Osteocyte (in vitro differentiated cells): ENCODE results near the gene ARHGAP22. TPM values are rescaled to one million over a fixed set of nuclear protein-coding genes. Genes with fewer than 3 reads are reported as not detected.

Source experiments
- DNase-seq: peaks from one replicate; pipeline ENCODE4 v3.0.0; 2021; ENCODE audit warnings: mixed read lengths; ENCODE audit not compliant: unreplicated experiment; ENCODE audit errors: extremely low spot score
- H3K27ac Mint-ChIP-seq: one replicate; pipeline ENCODE4 v1.8.0; 2021; ENCODE audit warnings: mild to moderate bottlenecking, mixed read lengths; ENCODE audit not compliant: unreplicated experiment
- H3K27me3 Mint-ChIP-seq: one replicate; pipeline ENCODE4 v1.8.0; 2021; ENCODE audit warnings: mixed read lengths; ENCODE audit not compliant: unreplicated experiment
- H3K36me3 Mint-ChIP-seq: one replicate; pipeline ENCODE4 v1.8.0; 2021; ENCODE audit warnings: mixed read lengths; ENCODE audit not compliant: unreplicated experiment
- H3K4me1 Mint-ChIP-seq: one replicate; pipeline ENCODE4 v1.8.0; 2021; ENCODE audit warnings: mixed read lengths; ENCODE audit not compliant: unreplicated experiment
- H3K4me3 Mint-ChIP-seq: one replicate; pipeline ENCODE4 v1.8.0; 2021; ENCODE audit warnings: mild to moderate bottlenecking, moderate library complexity, mixed read lengths; ENCODE audit not compliant: unreplicated experiment
- H3K9me3 Mint-ChIP-seq: one replicate; pipeline ENCODE4 v1.8.0; 2021; ENCODE audit warnings: mixed read lengths; ENCODE audit not compliant: unreplicated experiment
- CTCF ChIP-seq: fragments of 200-600 bp; sonication (generic); IDR thresholded peaks from 2 replicates; pipeline ENCODE4 v1.5.0; 2021; ENCODE audit warnings: antibody characterized with exemption, mild to moderate bottlenecking, moderate library complexity
- total RNA-seq: library from RNA; stranded (reverse); gene quantifications from 2 replicates; pipeline ENCODE4 v1.2.1, GENCODE V29; 2021

The ARHGAP22 gene
- total RNA-seq, 1 donor from 2014 or later, result 0.64 TPM

GRCh38 chr10:48580236-48580635 is 24.6 kb downstream of the ARHGAP22 start:
- H3K9me3 Mint-ChIP-seq, result peaks cover 2% of the 10 kb centered on the region
- H3K4me3 Mint-ChIP-seq, result no peak overlapping the region
- peaks cover 28% of the 10 kb centered on the region for H3K27me3 Mint-ChIP-seq
- H3K36me3 Mint-ChIP-seq, result peaks cover under 1% of the 10 kb centered on the region
- TF ChIP-seq CTCF, result no peak
- no peaks in the 10 kb centered on the region for H3K4me1 Mint-ChIP-seq
- H3K27ac Mint-ChIP-seq, result no peak overlapping the region
- peak; percentile 68 for DNase-seq

GRCh38 chr10:48579251-48579960 is 25.5 kb downstream of the ARHGAP22 start:
- Mint-ChIP-seq H3K36me3 (no peaks in the 10 kb centered on the region), H3K27me3 (peaks cover 28% of the 10 kb centered on the region), H3K27ac (no peak overlapping the region), H3K4me1 (no peaks in the 10 kb centered on the region), H3K9me3 (no peaks in the 10 kb centered on the region), H3K4me3 (no peak overlapping the region)
- peak; percentile 57 for DNase-seq
- no peak for TF ChIP-seq CTCF

DNA sequence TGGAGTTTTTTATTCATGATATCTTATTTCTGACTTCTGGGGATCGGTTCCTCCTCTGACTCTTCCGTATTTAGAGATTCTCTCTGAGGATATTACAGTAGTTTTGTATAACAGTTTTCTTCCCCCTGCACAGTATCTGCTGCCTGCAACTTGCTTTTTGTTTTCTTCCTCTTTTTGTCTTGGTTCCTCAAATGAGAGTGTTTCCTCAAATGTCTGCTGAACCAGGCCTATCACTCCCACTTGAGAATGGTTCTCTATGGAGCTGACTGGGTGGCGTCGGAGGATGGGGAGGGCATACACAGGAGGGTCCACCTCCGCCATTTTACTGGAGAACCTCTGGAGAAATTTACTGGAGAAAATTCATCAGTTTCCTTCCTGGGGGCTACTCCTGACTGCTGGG is 27.7 kb downstream of the ARHGAP22 start:
- peaks cover 28% of the 10 kb centered on the region for H3K27me3 Mint-ChIP-seq
- no peak for TF ChIP-seq CTCF
- no peak overlapping the region for H3K4me3 Mint-ChIP-seq
- H3K36me3 Mint-ChIP-seq, result no peaks in the 10 kb centered on the region
- no peak for DNase-seq
- no peak overlapping the region for H3K27ac Mint-ChIP-seq
- no peaks in the 10 kb centered on the region for H3K9me3 Mint-ChIP-seq
- H3K4me1 Mint-ChIP-seq, result no peaks in the 10 kb centered on the region

GRCh38 chr10:48576501-48576900 is 28.4 kb downstream of the ARHGAP22 start:
- H3K9me3 Mint-ChIP-seq, result no peaks in the 10 kb centered on the region
- no peak for DNase-seq
- no peak overlapping the region for H3K4me3 Mint-ChIP-seq
- TF ChIP-seq CTCF, result no peak
- peaks cover 28% of the 10 kb centered on the region for H3K27me3 Mint-ChIP-seq
- no peaks in the 10 kb centered on the region for H3K4me1 Mint-ChIP-seq
- no peaks in the 10 kb centered on the region for H3K36me3 Mint-ChIP-seq
- H3K27ac Mint-ChIP-seq, result no peak overlapping the region

- Mint-ChIP-seq H3K4me3 (no peak overlapping the region), H3K9me3 (no peaks in the 10 kb centered on the region), H3K27ac (no peak overlapping the region), H3K27me3 (peaks cover 23% of the 10 kb centered on the region), H3K36me3 (no peaks in the 10 kb centered on the region), H3K4me1 (no peaks in the 10 kb centered on the region)
- TF ChIP-seq CTCF, result no peak
- DNase-seq, result peak; percentile 60
Measured at GRCh38 chr10:48575901-48576300, 29.0 kb downstream of the ARHGAP22 start.
